ENCODE measurements around the gene TLR3.

TLR3 gene

DNA sequence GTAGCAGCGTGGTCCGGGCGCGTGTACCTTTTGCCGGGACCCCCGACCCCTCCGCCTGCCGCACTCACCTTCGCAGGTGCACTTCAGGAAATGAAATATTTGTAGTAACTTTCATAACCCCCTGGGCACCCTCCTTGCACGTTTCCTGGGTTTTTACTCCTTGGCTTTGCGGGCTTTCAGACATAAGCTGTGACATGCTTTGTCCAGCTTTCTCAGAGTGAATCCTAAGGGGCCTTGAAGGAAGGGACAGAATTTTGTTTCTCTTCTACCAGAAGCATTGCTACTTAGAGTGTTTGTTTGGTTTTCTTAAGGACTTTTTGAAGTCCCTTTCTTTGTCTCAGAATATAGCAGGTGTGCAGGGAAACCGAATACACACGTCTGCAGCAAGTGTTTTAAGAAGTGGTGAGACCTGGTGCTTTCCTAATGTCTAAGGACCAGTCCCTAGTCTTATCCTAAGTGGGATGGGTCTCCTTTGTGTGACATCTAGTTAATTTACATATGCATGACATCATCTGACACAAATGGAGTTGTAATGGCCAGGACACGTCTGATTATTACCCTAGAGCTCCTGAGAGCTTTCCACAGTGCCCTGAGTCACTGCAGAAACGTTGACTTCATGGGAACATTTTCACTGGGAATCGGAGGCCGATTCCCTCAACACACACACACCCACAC lies 36.8 kb downstream of the TLR3 start:
- no peak for DNase-seq (ENCODE audit: low read depth)

DNA sequence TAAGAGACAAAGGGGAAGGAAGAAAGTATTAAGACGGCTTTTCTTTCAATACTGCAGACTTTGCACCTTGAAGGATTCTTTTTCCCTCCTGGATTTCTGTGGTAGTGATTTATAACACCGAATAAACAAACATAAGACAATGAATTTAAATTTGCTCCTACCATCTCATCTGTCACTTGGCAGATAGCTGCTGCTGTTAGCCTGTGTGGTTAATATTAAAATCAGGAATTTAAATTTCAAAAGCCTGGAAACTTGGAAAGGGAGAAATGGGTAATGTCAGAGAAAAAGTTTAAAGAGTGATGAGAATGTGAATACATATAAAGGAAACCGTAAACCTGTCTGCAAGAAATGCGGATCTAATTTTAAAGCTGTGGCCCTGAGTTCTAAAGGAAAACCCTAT lies 39.0 kb downstream of the TLR3 start:
- DNase-seq (ENCODE audit: low read depth) = no peak

DNA sequence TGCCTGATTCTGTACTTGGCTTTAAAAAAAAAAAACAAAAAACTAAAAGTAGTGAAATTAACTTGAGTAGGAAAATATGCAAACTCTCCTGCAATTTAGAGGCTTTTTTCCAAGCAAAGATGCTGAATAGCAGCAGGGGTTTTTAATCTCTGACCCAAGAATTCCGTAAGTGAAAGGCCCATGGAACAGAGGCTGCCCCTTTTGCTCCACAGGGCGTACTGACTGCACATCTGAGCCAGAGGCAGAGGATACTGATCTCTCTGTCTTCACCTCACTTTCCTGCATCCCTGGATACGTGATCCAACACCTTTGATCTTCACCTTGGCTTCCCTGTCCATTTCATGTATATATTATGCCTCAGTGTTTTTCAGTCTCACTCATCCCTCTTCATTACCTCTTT lies 39.4 kb downstream of the TLR3 start:
- no peak for DNase-seq (ENCODE audit: low read depth)

DNA sequence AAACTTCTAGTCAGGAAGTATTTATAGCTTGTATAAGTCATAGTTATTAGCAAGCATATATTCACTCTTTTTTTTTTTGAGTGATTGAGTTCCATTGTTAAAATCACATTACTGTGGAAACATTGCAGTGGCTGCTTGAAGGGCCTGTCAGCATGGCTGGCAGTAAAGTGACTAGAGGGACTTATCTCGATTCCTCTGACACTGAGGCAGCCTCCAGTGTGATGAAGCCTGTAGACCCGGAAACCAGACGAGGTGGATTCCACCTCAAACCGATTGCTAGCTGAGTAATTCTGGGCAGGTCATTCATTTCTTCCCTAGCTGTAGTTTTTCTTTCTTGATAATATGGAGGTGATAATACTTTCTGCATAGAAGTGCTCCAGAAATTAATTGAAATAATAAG lies 40.3 kb downstream of the TLR3 start:
- no peak for DNase-seq (ENCODE audit: low read depth)

DNA sequence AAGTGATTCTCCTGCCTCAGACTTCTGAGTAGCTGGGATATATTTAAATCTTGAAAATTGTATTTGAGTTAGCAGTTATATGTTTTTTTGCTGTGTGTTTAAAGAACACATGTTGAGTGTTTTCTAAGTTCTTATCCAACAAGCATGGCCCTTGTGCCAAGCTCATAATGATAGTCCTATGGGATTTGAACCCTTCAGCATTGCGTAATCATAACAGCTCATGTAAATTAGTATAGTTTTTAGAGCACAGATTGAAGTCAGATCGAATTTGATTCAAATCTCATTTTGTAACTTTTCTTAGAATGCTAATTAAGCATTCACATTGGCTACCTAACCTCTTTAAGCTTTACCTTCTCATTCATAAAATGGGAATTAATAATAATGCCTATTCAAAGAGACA lies 47.7 kb downstream of the TLR3 start:
- DNase-seq (ENCODE audit: low read depth) = no peak

DNA sequence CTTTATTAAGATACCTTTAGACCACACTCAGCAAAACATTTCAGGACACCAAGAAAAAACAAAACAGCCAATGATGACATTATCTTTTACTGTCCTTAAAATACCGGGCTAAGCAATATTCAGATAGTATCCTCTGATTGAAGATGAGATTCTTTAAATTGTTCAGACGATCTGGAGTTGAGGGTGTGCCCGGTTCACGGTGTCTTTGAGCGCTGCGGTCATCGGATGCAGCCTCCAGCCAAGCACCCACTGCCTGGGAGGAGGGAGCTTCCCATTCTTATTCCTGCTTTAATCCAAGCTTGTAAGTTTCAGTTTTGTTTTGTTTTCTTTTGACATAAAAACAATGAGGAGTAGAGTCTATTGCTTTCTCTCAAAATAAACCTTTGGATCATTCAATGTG lies 49.6 kb downstream of the TLR3 start:
- no peak for DNase-seq (ENCODE audit: low read depth)

DNA sequence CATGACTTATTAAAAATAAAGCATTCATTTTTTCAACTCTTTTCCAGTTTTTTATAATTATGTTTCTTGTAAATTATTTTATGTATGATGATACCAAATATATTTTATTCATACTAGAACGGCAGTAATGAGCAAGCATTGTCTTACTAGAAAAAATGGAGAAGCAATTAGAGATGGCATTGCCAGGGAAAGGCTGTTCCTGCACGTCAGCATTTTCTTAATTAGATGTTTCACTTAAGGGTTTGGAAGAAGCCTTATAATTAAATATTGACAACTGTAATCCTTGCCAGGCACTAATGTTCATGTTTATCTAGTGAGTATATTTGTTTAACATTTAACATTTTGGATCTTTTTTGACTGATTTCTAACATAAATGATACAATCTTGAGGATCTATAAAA lies 52.1 kb downstream of the TLR3 start:
- no peak for DNase-seq (ENCODE audit: low read depth)

DNA sequence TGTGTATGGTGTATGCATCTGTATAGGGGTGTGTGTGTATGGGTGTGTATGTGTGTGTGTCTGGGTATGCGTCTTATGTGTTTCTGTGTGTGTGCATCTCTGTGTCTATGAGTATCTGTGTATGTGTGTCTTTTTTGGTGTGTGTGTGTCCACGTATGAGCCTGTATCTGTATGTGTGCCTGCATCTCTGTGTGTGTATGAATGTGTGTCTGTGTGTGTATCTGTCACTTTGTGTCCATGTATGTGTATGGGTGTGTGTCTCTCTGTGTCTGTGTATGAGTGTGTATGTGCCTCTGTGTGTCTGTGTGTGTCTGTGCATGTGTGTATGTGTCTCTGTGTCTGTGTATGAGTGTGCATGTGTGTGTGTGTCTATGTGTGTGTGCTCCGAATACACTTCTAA lies 59.9 kb downstream of the TLR3 start:
- DNase-seq (ENCODE audit: low read depth) = no peak

DNA sequence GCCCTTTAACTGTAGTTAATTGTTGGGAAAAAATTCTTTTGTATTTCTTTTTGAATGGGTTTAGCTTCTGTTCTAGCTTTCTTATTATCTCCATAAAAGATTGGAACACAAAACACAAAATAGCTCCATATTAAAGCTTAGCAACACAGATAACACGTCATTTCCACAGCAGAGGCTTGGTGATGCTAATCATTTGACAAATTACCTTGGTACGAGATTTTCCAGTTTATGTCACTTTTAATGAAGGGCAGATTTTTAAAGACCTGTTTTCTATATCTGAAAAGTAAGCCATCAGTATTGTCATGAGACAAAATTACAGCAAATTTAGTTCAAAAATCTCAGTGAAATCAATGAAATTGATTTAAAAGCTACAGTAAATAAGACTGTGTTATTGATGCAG lies 63.0 kb downstream of the TLR3 start:
- no peak for DNase-seq (ENCODE audit: low read depth)

DNA sequence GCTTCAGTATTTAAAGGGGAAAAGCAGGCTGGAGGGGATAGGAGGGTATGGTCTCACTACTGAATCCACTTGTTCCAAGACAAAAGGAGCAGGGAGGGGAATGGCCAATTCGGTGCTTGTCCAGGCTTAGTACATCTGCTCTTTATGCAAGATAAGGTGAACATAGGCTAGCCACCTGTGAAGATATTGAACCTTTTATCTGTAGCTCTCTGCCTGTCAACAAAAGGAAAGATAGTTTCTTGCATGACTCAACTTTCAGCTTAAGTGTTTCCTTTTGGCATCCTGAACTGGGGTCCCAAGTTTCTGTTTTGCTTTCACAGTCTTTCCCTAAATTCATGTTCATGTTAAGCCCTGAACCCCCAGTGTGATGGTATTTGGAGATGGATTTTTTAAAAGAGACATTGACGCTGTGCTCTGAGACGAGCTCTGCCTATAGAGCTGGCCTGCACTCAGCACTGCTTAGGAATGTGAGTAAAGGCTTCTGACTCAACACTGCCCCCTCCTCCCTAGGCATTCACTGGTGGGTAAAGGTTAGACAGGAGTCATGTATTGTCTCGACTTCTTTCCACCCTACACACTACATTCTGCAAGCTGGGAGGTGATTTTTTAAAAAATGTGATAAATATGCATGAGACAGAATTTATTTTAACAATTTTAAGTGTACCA lies 63.8 kb downstream of the TLR3 start:
- DNase-seq (ENCODE audit: low read depth) = no peak

DNA sequence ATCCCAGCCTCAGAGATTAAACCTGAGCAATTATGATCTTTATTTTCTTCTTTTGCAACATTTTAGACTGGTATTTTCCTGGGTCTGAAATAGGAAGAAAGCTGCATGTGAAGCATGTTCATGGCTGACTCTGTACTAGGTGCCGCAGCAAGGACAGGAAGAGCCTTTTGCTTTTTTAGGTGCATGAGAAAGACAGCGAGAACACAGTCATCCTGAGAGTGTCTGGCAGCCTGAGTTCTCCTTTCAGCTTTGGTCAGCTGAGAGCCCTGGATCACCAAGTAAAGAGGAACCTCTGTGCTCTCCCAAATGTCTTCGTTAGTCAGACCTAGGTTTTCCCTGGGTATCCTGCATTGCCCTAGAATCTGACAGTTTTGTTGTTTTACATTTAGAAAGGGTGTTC lies 65.3 kb downstream of the TLR3 start:
- DNase-seq (ENCODE audit: low read depth) = no peak

DNA sequence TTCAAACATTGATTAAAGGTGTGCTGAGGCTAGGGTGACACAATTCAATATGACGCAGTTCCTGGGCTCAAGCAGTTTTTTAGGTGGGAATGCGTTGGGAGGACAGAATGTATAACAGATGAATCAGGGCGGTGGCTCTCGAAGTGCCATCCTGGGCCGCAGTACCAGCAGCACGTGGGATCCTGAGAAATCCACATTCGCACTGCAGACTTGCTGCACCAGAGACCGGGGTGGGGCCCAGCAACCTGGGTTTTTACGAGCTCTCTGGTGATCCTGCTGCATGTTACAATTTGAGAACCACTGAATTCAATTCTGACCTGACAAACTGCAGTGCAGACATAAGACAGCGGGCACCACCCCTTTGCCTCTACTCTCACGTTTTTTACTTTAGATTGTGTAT lies 65.9 kb downstream of the TLR3 start:
- DNase-seq (ENCODE audit: low read depth) = no peak

DNA sequence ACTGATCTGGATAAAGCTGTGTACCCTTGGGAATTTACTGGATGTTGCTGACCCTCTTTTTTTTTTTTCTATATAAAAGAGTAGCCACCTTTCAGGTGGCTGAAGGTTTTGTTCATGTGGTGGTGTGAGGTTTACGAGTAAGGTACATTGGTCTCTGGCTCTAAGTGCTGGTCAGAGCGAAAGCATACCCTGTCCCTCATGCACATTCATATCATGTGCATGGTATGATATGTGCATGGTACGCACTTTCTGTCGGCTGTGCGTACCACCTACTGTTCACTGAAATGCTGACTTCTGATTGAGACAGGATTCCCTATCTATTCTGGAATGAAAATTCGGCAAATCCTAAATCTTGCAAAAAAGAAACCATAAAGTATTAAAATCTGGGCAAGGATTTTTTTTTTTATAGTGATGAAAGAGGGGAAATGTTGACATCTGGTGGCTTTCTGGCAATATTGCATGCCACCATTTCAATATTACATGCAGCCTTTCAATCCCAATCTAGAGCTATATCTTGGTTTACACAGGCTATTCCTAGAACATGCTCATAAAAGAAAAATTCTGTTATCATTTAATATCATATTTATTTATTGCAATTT lies 68.3 kb downstream of the TLR3 start:
- no peak for DNase-seq (ENCODE audit: low read depth)

Data from T-helper 22 cell (primary cell).